ENCODE data around the gene FAM229A. TPM values are rescaled to one million over a fixed set of nuclear protein-coding genes. Genes with fewer than 3 reads are reported as not detected.

Gene FAM229A
- total and polyA plus RNA-seq, 2 of the 8 experiments (the other 6 are each of a cell fraction or from before 2014, with no cell fraction given), result 4.1 to 4.2 TPM

DNA sequence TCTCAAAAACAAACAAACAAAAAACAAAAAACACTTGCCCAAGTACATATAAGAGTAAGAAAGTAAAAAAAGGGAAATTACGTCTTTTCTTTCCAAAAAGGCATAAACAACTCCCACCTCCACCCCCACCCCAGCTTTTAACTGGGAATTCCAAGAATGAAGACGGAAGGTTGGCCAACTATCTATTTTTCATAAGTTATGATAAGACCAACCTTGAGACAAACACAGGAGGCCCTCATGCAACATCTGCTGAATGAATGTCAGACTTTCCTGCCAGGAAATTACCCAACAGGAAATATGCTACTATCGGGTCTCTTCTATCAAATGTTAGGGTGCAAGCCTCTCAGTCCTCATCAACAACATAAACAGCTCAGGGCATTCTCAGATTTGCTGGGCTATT is 30.0 kb upstream of the FAM229A start (continued):
- no peak for TF ChIP-seq POU5F1 (IDR thresholded peaks at IDR 0.05; ENCODE audit: low read depth, low read length)
- TF ChIP-seq POLR2AphosphoS5 (IDR thresholded peaks at IDR 0.05; ENCODE audit: low read depth, low read length), result no peak
- TF ChIP-seq PHF8 (conservative IDR thresholded peaks at IDR 0.05; ENCODE audit: low read depth, low read length), result no peak
- TF ChIP-seq GTF2F1 (IDR thresholded peaks at IDR 0.05; ENCODE audit: borderline replicate concordance, low read depth, low read length), result no peak
- TF ChIP-seq, protein P1, sequence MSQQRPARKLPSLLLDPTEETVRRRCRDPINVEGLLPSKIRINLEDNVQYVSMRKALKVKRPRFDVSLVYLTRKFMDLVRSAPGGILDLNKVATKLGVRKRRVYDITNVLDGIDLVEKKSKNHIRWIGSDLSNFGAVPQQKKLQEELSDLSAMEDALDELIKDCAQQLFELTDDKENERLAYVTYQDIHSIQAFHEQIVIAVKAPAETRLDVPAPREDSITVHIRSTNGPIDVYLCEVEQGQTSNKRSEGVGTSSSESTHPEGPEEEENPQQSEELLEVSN (IDR thresholded peaks at IDR 0.05), result no peak
- no peak for TF ChIP-seq BRCA1 (IDR thresholded peaks at IDR 0.05; ENCODE audit: low read depth, low read length)
